ENCODE measurements around the gene TBL1XR1. TPM values are rescaled to one million over a fixed set of nuclear protein-coding genes. Genes with fewer than 3 reads are reported as not detected.

The TBL1XR1 gene
- total and polyA plus RNA-seq, 2 of the 4 experiments (the other 2 are of a cell fraction) = 25.2 to 170 TPM

- Histone ChIP-seq H3K4ac (ENCODE audit: low read depth, low read length) (no peak overlapping the region), H3K4me2 (ENCODE audit: low read depth, low read length) (no peak overlapping the region), H4K5ac (ENCODE audit: low read depth, low read length) (no peak overlapping the region), H3K36me3 (ENCODE audit: control insufficient read depth, insufficient read depth, low read length) (no peaks in the 10 kb centered on the region), H4K8ac (ENCODE audit: low read depth in 2 of 2, low read length in 2 of 2) (no peak overlapping the region), H3K18ac (ENCODE audit: low read depth, low read length) (no peak overlapping the region), H3K27me3 (ENCODE audit: control insufficient read depth, insufficient read depth, low read length) (no peaks in the 10 kb centered on the region), H3K27ac (ENCODE audit: insufficient read depth, low read length) (no peak overlapping the region), H2BK20ac (ENCODE audit: low read depth, low read length) (no peak overlapping the region), H3K56ac (ENCODE audit: extremely low read depth, insufficient read depth, low read length) (no peak overlapping the region), H4K20me1 (ENCODE audit: insufficient read depth, low read length) (no peaks in the 10 kb centered on the region), H3K9ac (ENCODE audit: low read depth, low read length) (no peak overlapping the region), H2AK9ac (replicated peaks; ENCODE audit: low read depth, low read length, poor library complexity) (no peak overlapping the region), H3K4me3 (ENCODE audit: insufficient read depth, low read depth, low read length) (no peak overlapping the region), H3K4me1 (ENCODE audit: control insufficient read depth, insufficient read depth, low read length) (peaks cover 4% of the 10 kb centered on the region; the same call in 1 of the 2 replicates), H3K9me1 (ENCODE audit: insufficient read depth, low read length) (no peaks in the 10 kb centered on the region), H2AK5ac (ENCODE audit: low read depth, low read length) (no peak overlapping the region), H3K14ac (replicated peaks; ENCODE audit: low read depth, low read length) (no peak overlapping the region), H2BK5ac (ENCODE audit: low read depth, low read length, poor library complexity, severe bottlenecking) (no peak overlapping the region), H2AFZ (replicated peaks; ENCODE audit: low read length, poor library complexity) (no peak overlapping the region), H3K9me3 (ENCODE audit: control insufficient read depth, insufficient read depth, low read length) (no peaks in the 10 kb centered on the region), H3K23ac (ENCODE audit: low read depth, low read length) (no peak overlapping the region), H4K91ac (ENCODE audit: insufficient read depth, low read depth, low read length) (no peak overlapping the region), H2BK120ac (ENCODE audit: low read depth, low read length) (no peak overlapping the region), H2BK15ac (ENCODE audit: low read depth, low read length) (no peak overlapping the region), H3K79me1 (ENCODE audit: low read depth in 1 of 2, low read length in 2 of 2) (no peaks in the 10 kb centered on the region)
- DNase-seq (peak; percentile 16), ATAC-seq (ENCODE audit: low read depth) (no peak)
- WGBS, 2 experiments (ENCODE audit: extremely low coverage in 2 of 2, insufficient read length in 1 of 2) = no CpG with 5 or more reads among the region's 5 CpGs
- intact Hi-C loops (cut with micrococcal nuclease) (no loop called here), in situ Hi-C loops (cut with MboI; ENCODE audit: low sequenced_read_pairs) (no loop called here), dilution Hi-C loops (cut with HindIII; ENCODE audit: low sequenced_read_pairs, unreplicated experiment) (no loop called here)
- CTCF ChIA-PET = no interaction called here
- BruUV-seq (replicated peaks) = no TSS peak
- TF ChIP-seq MXI1 (IDR thresholded peaks at IDR 0.05; ENCODE audit: borderline replicate concordance, low read depth, low read length) (no peak), CEBPB (IDR thresholded peaks at IDR 0.05; ENCODE audit: low read depth, low read length) (peak; percentile 58)
- POLR2A ChIA-PET (ENCODE audit: unreplicated experiment) = no interaction called here
Measured at GRCh38 chr3:176971613-176972174, 225.6 kb downstream of the TBL1XR1 start.

Data from IMR-90 (cell line).